ENCODE measurements around the gene CCT2. TPM values are rescaled to one million over a fixed set of nuclear protein-coding genes. Genes with fewer than 3 reads are reported as not detected.

CCT2 gene
- total RNA-seq, 1 donor from 2014 or later = 388 TPM

- Mint-ChIP-seq H3K36me3 (ENCODE audit: low read depth) (peaks cover 3% of the 10 kb centered on the region), H3K27ac (ENCODE audit: unreplicated experiment) (no peak overlapping the region), H3K4me3 (no peak overlapping the region), H3K4me1 (peaks cover 6% of the 10 kb centered on the region), H3K9me3 (no peaks in the 10 kb centered on the region), H3K27me3 (ENCODE audit: low read depth) (no peaks in the 10 kb centered on the region)
- no peak for TF ChIP-seq CTCF (conservative IDR thresholded peaks at IDR 0.05)
- DNase-seq (ENCODE audit: low read depth, low spot score) = no peak
Measured at GRCh38 chr12:69575346-69575745, 9.9 kb upstream of the CCT2 start.

GRCh38 chr12:69578283-69578682 is 7.0 kb upstream of the CCT2 start:
- no peaks in the 10 kb centered on the region for H3K9me3 Mint-ChIP-seq
- no peaks in the 10 kb centered on the region for H3K27me3 Mint-ChIP-seq (ENCODE audit: low read depth)

GRCh38 chr12:69579029-69579428 is 6.2 kb upstream of the CCT2 start:
- Mint-ChIP-seq H3K36me3 (ENCODE audit: low read depth) (no peaks in the 10 kb centered on the region), H3K9me3 (no peaks in the 10 kb centered on the region), H3K27ac (ENCODE audit: unreplicated experiment) (no peak overlapping the region), H3K27me3 (ENCODE audit: low read depth) (no peaks in the 10 kb centered on the region), H3K4me1 (peaks cover 6% of the 10 kb centered on the region), H3K4me3 (no peak overlapping the region)
- no peak for DNase-seq (ENCODE audit: low read depth, low spot score)
- TF ChIP-seq CTCF (conservative IDR thresholded peaks at IDR 0.05) = no peak

More at GRCh38 chr12:69578283-69578682, 7.0 kb upstream of the CCT2 start:
- TF ChIP-seq CTCF (conservative IDR thresholded peaks at IDR 0.05) = no peak
- Mint-ChIP-seq H3K4me1 (peaks cover 6% of the 10 kb centered on the region), H3K27ac (ENCODE audit: unreplicated experiment) (no peak overlapping the region), H3K4me3 (no peak overlapping the region), H3K36me3 (ENCODE audit: low read depth) (no peaks in the 10 kb centered on the region)
- no peak for DNase-seq (ENCODE audit: low read depth, low spot score)

- no peak overlapping the region for H3K27ac Mint-ChIP-seq (ENCODE audit: unreplicated experiment)
- no peak for TF ChIP-seq CTCF (conservative IDR thresholded peaks at IDR 0.05)
- peak overlapping the region; percentile 36 for H3K4me3 Mint-ChIP-seq
- H3K9me3 Mint-ChIP-seq = no peaks in the 10 kb centered on the region
- no peaks in the 10 kb centered on the region for H3K36me3 Mint-ChIP-seq (ENCODE audit: low read depth)
- no peak for DNase-seq (ENCODE audit: low read depth, low spot score)
- no peaks in the 10 kb centered on the region for H3K27me3 Mint-ChIP-seq (ENCODE audit: low read depth)
- H3K4me1 Mint-ChIP-seq = peaks cover 11% of the 10 kb centered on the region
Measured at GRCh38 chr12:69580074-69580473, 5.2 kb upstream of the CCT2 start.

GRCh38 chr12:69583203-69583602 is 2.1 kb upstream of the CCT2 start:
- H3K4me3 Mint-ChIP-seq = peak overlapping the region; percentile 80
- H3K4me1 Mint-ChIP-seq = peaks cover 19% of the 10 kb centered on the region
- DNase-seq (ENCODE audit: low read depth, low spot score) = no peak
- TF ChIP-seq CTCF (conservative IDR thresholded peaks at IDR 0.05) = no peak
- H3K36me3 Mint-ChIP-seq (ENCODE audit: low read depth) = peaks cover 9% of the 10 kb centered on the region
- no peaks in the 10 kb centered on the region for H3K9me3 Mint-ChIP-seq
- no peak overlapping the region for H3K27ac Mint-ChIP-seq (ENCODE audit: unreplicated experiment)
- H3K27me3 Mint-ChIP-seq (ENCODE audit: low read depth) = no peaks in the 10 kb centered on the region

- no peak for DNase-seq (ENCODE audit: low read depth, low spot score)
- Mint-ChIP-seq H3K27me3 (ENCODE audit: low read depth) (no peaks in the 10 kb centered on the region), H3K27ac (ENCODE audit: unreplicated experiment) (no peak overlapping the region), H3K4me3 (peak overlapping the region; percentile 48), H3K4me1 (peaks cover 15% of the 10 kb centered on the region), H3K9me3 (no peaks in the 10 kb centered on the region), H3K36me3 (ENCODE audit: low read depth) (peaks cover 28% of the 10 kb centered on the region)
- no peak for TF ChIP-seq CTCF (conservative IDR thresholded peaks at IDR 0.05)
Measured at GRCh38 chr12:69588527-69588926, 3.3 kb downstream of the CCT2 start.

Data from neural crest cell (in vitro differentiated cells).